ENCODE data around the gene ZMYND8. TPM values are rescaled to one million over a fixed set of nuclear protein-coding genes. Genes with fewer than 3 reads are reported as not detected.
"Not testable (repeated sequence)": the region's sequence is repeated elsewhere in the genome, so short reads cannot be mapped to it uniquely, and the experiment has no call there.

ZMYND8 gene
- total and polyA plus RNA-seq, 3 donors from 2014 or later = 30.4 to 102 (median 87.2) TPM

- Histone ChIP-seq H3K27ac (no peak overlapping the region), H3K4me1 (no peaks in the 10 kb centered on the region), H3K27me3 (no peaks in the 10 kb centered on the region), H3K9me3 (no peaks in the 10 kb centered on the region), H3K4me3 (no peak overlapping the region), H3K36me3 (ENCODE audit: low read depth, missing control alignments) (no peaks in the 10 kb centered on the region)
- no peak for DNase-seq
- WGBS, 2 donors = 81 to 98% methylated on average over 5 of the region's 5 CpGs
- TF ChIP-seq POLR2A (IDR thresholded peaks at IDR 0.05) (no peak), CTCF (IDR thresholded peaks at IDR 0.05) (no peak)
- intact Hi-C loops (cut with DNase I; ENCODE audit: low total_unique reads) = no loop called here
These were observed 88.9 kb downstream of the ZMYND8 start for GRCh38 chr20:47267621-47268020.

GRCh38 chr20:47266847-47267515 is 89.5 kb downstream of the ZMYND8 start:
- Histone ChIP-seq H3K27me3 (no peaks in the 10 kb centered on the region), H3K4me1 (no peaks in the 10 kb centered on the region), H3K9me3 (no peaks in the 10 kb centered on the region), H3K27ac (no peak overlapping the region), H3K4me3 (no peak overlapping the region), H3K36me3 (ENCODE audit: low read depth, missing control alignments) (no peaks in the 10 kb centered on the region)
- 74 to 87% methylated on average over 7 of the region's 7 CpGs for WGBS, 2 donors
- intact Hi-C loops (cut with DNase I; ENCODE audit: low total_unique reads) = no loop called here
- TF ChIP-seq POLR2A (IDR thresholded peaks at IDR 0.05) (no peak), CTCF (IDR thresholded peaks at IDR 0.05) (no peak)
- no peak for DNase-seq

- WGBS, 2 donors = 85 to 90% methylated on average over 5 of the region's 5 CpGs
- no peak for TF ChIP-seq CTCF (IDR thresholded peaks at IDR 0.05)
- no peak for TF ChIP-seq POLR2A (IDR thresholded peaks at IDR 0.05)
These were observed 90.5 kb downstream of the ZMYND8 start for GRCh38 chr20:47265984-47266383.

GRCh38 chr20:47265214-47265613 is 91.3 kb downstream of the ZMYND8 start:
- H3K4me3 ChIP-seq = no peak overlapping the region
- no peaks in the 10 kb centered on the region for H3K9me3 ChIP-seq
- 91 to 93% methylated on average over 6 of the region's 6 CpGs for WGBS, 2 donors
- no peak for DNase-seq
- H3K4me1 ChIP-seq = no peaks in the 10 kb centered on the region
- no peak overlapping the region for H3K27ac ChIP-seq
- intact Hi-C loops (cut with DNase I; ENCODE audit: low total_unique reads) = no loop called here
- TF ChIP-seq POLR2A (IDR thresholded peaks at IDR 0.05) (no peak), CTCF (IDR thresholded peaks at IDR 0.05) (no peak)
- H3K27me3 ChIP-seq = no peaks in the 10 kb centered on the region
- H3K36me3 ChIP-seq (ENCODE audit: low read depth, missing control alignments) = no peaks in the 10 kb centered on the region

More at GRCh38 chr20:47265984-47266383, 90.5 kb downstream of the ZMYND8 start:
- H3K9me3 ChIP-seq = no peaks in the 10 kb centered on the region
- no peaks in the 10 kb centered on the region for H3K36me3 ChIP-seq (ENCODE audit: low read depth, missing control alignments)
- H3K4me1 ChIP-seq = no peaks in the 10 kb centered on the region
- no peak overlapping the region for H3K27ac ChIP-seq
- DNase-seq = no peak
- H3K4me3 ChIP-seq = no peak overlapping the region
- intact Hi-C loops (cut with DNase I; ENCODE audit: low total_unique reads) = no loop called here
- H3K27me3 ChIP-seq = no peaks in the 10 kb centered on the region

- H3K9me3 ChIP-seq; H3K36me3 ChIP-seq (ENCODE audit: low read depth, missing control alignments); H3K4me3 ChIP-seq; H3K27ac ChIP-seq; intact Hi-C loops (cut with DNase I; ENCODE audit: low total_unique reads); DNase-seq; H3K27me3 ChIP-seq; H3K4me1 ChIP-seq: not testable (repeated sequence)
- 86 to 87% methylated on average over 14 of the region's 14 CpGs for WGBS, 2 donors
These were observed 92.2 kb downstream of the ZMYND8 start for GRCh38 chr20:47264137-47264769.

Measured in testis (tissue), 3 donors.